GM23338 (cell line): ENCODE results near the gene POSTN.

Experiments
- ETS1 ChIP-seq: IDR thresholded peaks from 2 replicates; pipeline ENCODE4 v1.6.1; 2016; ENCODE audit warnings: antibody characterized with exemption
- EZH2 ChIP-seq: fragments of 200-600 bp; sonication (generic); IDR thresholded peaks from one replicate; pipeline ENCODE4 v1.8.0; 2017; ENCODE audit warnings: antibody characterized with exemption, mild to moderate bottlenecking, low read depth; ENCODE audit not compliant: unreplicated experiment
- POLR2AphosphoS5 ChIP-seq: IDR thresholded peaks from 2 replicates; pipeline ENCODE4 v1.6.1; 2016; ENCODE audit warnings: antibody characterized with exemption, low read depth
- STAT1 ChIP-seq: IDR thresholded peaks from one replicate; pipeline ENCODE4 v1.6.1; 2016; ENCODE audit warnings: antibody characterized with exemption; ENCODE audit not compliant: unreplicated experiment
- TF ChIP-seq, protein P1 (sequence below), 2 experiments: fragments of 200-600 bp in 1 of 2; sonication (generic) in 1 of 2; conservative IDR thresholded peaks; 2 replicates each; pipeline versions ENCODE4 v1.5.1 to v1.6.1; 2016 to 2017; ENCODE audit warnings: antibody characterized with exemption in 2 of 2, low read depth in 2 of 2, mild to moderate bottlenecking in 2 of 2, moderate library complexity in 1 of 2

GRCh38 chr13:37587236-37587635 lies 11.3 kb downstream of the POSTN start:
- TF ChIP-seq, protein P1, sequence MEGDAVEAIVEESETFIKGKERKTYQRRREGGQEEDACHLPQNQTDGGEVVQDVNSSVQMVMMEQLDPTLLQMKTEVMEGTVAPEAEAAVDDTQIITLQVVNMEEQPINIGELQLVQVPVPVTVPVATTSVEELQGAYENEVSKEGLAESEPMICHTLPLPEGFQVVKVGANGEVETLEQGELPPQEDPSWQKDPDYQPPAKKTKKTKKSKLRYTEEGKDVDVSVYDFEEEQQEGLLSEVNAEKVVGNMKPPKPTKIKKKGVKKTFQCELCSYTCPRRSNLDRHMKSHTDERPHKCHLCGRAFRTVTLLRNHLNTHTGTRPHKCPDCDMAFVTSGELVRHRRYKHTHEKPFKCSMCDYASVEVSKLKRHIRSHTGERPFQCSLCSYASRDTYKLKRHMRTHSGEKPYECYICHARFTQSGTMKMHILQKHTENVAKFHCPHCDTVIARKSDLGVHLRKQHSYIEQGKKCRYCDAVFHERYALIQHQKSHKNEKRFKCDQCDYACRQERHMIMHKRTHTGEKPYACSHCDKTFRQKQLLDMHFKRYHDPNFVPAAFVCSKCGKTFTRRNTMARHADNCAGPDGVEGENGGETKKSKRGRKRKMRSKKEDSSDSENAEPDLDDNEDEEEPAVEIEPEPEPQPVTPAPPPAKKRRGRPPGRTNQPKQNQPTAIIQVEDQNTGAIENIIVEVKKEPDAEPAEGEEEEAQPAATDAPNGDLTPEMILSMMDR (conservative IDR thresholded peaks at IDR 0.05; ENCODE audit: low read depth in 2 of 2): no peak
- no peak for TF ChIP-seq EZH2
- no peak for TF ChIP-seq POLR2AphosphoS5
- no peak for TF ChIP-seq STAT1
- TF ChIP-seq ETS1: no peak
